Myocyte (in vitro differentiated cells): ENCODE results near the gene CST3. TPM values are rescaled to one million over a fixed set of nuclear protein-coding genes. Genes with fewer than 3 reads are reported as not detected.
"Not testable (repeated sequence)": the region's sequence is repeated elsewhere in the genome, so short reads cannot be mapped to it uniquely, and the experiment has no call there.

Experiments used
- DNase-seq: peaks from one replicate; pipeline ENCODE4 v3.0.0-alpha.2; 2012; ENCODE audit warnings: low read depth
- total RNA-seq: library from RNA; depleted of rRNA; stranded (reverse); fragments of >200 nt; gene quantifications from 2 replicates; pipeline ENCODE4 v1.2.3, GENCODE V29; 2014

Gene CST3
- total RNA-seq, 1 donor from 2014 or later: 534 TPM

GRCh38 chr20:23629542-23630391 lies 8.0 kb downstream of the CST3 start:
- no peak for DNase-seq

- peak; percentile 94 for DNase-seq
These were observed 8.7 kb downstream of the CST3 start for GRCh38 chr20:23629017-23629541.

GRCh38 chr20:23628402-23629016 lies 9.2 kb downstream of the CST3 start:
- DNase-seq: peak; percentile 93

- DNase-seq: peak; percentile 87
These were observed 10.3 kb downstream of the CST3 start for GRCh38 chr20:23627501-23627900.

GRCh38 chr20:23626040-23626620 lies 11.6 kb downstream of the CST3 start:
- peak; percentile 81 for DNase-seq

GRCh38 chr20:23625236-23625964 lies 12.4 kb downstream of the CST3 start:
- no peak for DNase-seq

GRCh38 chr20:23624324-23624691 lies 13.4 kb downstream of the CST3 start:
- DNase-seq: no peak

GRCh38 chr20:23623666-23624323 lies 14.0 kb downstream of the CST3 start:
- no peak for DNase-seq

- peak; percentile 97 for DNase-seq
These were observed 14.9 kb downstream of the CST3 start for GRCh38 chr20:23622839-23623343.

GRCh38 chr20:23622401-23622800 lies 15.4 kb downstream of the CST3 start:
- DNase-seq: not testable (repeated sequence)

- DNase-seq: not testable (repeated sequence)
These were observed 16.9 kb downstream of the CST3 start for GRCh38 chr20:23620670-23621386.

- DNase-seq: no peak
These were observed 23.6 kb downstream of the CST3 start for GRCh38 chr20:23614163-23614562.

- no peak for DNase-seq
These were observed 24.1 kb downstream of the CST3 start for GRCh38 chr20:23613676-23614075.

- DNase-seq: no peak
These were observed 25.4 kb downstream of the CST3 start for GRCh38 chr20:23612396-23612795.

GRCh38 chr20:23609486-23610109 lies 28.2 kb downstream of the CST3 start:
- DNase-seq: no peak

- DNase-seq: no peak
These were observed 29.4 kb downstream of the CST3 start for GRCh38 chr20:23608251-23608846.

- DNase-seq: no peak
These were observed 30.1 kb downstream of the CST3 start for GRCh38 chr20:23607497-23608245.

GRCh38 chr20:23606652-23607049 lies 31.1 kb downstream of the CST3 start:
- peak; percentile 82 for DNase-seq
